MM.1S (cell line): ENCODE data around the gene HMG20A.

Experiments used
- DNase-seq: peaks from one replicate; pipeline ENCODE4 v3.0.0-alpha.2; 2015
- H2AFZ ChIP-seq: fragments of 300-600 bp; sonication (generic); 2 replicates; pipeline ENCODE4 v1.6.0; 2016; ENCODE audit warnings: antibody characterized with exemption, low read length
- H3F3A ChIP-seq: fragments of 300-600 bp; sonication (generic); 2 replicates; pipeline ENCODE4 v1.6.1; 2016; ENCODE audit warnings: mild to moderate bottlenecking, antibody characterized with exemption, low read length, moderate library complexity, mixed read lengths; ENCODE audit not compliant: insufficient read depth
- H3K27ac ChIP-seq: fragments of 300-600 bp; sonication (generic); 2 replicates; pipeline ENCODE4 v1.5.1; 2016; ENCODE audit warnings: mild to moderate bottlenecking, low read length
- H3K27me3 ChIP-seq: fragments of 300-600 bp; sonication (generic); replicated peaks from 2 replicates; pipeline ENCODE4 v1.6.0; 2016; ENCODE audit warnings: low read length; ENCODE audit not compliant: insufficient read depth
- H3K36me3 ChIP-seq: fragments of 300-600 bp; sonication (generic); replicated peaks from 2 replicates; pipeline ENCODE4 v1.6.1; 2016; ENCODE audit warnings: mild to moderate bottlenecking, low read length, mixed read lengths; ENCODE audit not compliant: insufficient read depth
- H3K4me1 ChIP-seq: fragments of 300-600 bp; sonication (generic); 2 replicates; pipeline ENCODE4 v1.6.1; 2016; ENCODE audit warnings: low read length, mixed read lengths
- H3K4me2 ChIP-seq: fragments of 300-600 bp; sonication (generic); 2 replicates; pipeline ENCODE4 v1.6.0; 2016; ENCODE audit warnings: low read depth, low read length
- H3K4me3 ChIP-seq: fragments of 300-600 bp; sonication (generic); 2 replicates; pipeline ENCODE4 v1.5.1; 2016; ENCODE audit warnings: low read length, mixed read lengths
- H3K79me2 ChIP-seq: fragments of 300-600 bp; sonication (generic); 2 replicates; pipeline ENCODE4 v1.6.1; 2016; ENCODE audit warnings: mixed run types, low read length, mixed read lengths
- H3K9ac ChIP-seq: fragments of 300-600 bp; sonication (generic); 2 replicates; pipeline ENCODE4 v1.6.1; 2016; ENCODE audit warnings: low read length, mixed read lengths
- H3K9me2 ChIP-seq: fragments of 300-600 bp; sonication (generic); replicated peaks from 2 replicates; pipeline ENCODE4 v1.6.1; 2016; ENCODE audit warnings: mild to moderate bottlenecking, low read length, mixed read lengths; ENCODE audit not compliant: insufficient read depth
- H3K9me3 ChIP-seq: fragments of 300-600 bp; sonication (generic); replicated peaks from 2 replicates; pipeline ENCODE4 v1.6.1; 2016; ENCODE audit warnings: mild to moderate bottlenecking, low read length, mixed read lengths; ENCODE audit not compliant: insufficient read depth
- H4K20me1 ChIP-seq: fragments of 300-600 bp; sonication (generic); 2 replicates; pipeline ENCODE4 v1.6.1; 2016; ENCODE audit warnings: mild to moderate bottlenecking, low read length, moderate library complexity, mixed read lengths; ENCODE audit not compliant: insufficient read depth
- EZH2 ChIP-seq: fragments of 300-600 bp; sonication (generic); optimal IDR thresholded peaks from 2 replicates; pipeline ENCODE3; 2017; ENCODE audit warnings: low read depth, mild to moderate bottlenecking, antibody characterized with exemption, low read length, mixed read lengths
- EZH2phosphoT487 ChIP-seq: fragments of 300-600 bp; sonication (generic); IDR thresholded peaks from 2 replicates; pipeline ENCODE4 v1.6.1; 2018; ENCODE audit warnings: antibody characterized with exemption, low read length
- TF ChIP-seq, protein P1 (sequence below): fragments of 300-600 bp; sonication (generic); IDR thresholded peaks from 2 replicates; pipeline ENCODE4 v1.5.1; 2016; ENCODE audit warnings: antibody characterized with exemption, low read length, mixed read lengths

Gene HMG20A

DNA sequence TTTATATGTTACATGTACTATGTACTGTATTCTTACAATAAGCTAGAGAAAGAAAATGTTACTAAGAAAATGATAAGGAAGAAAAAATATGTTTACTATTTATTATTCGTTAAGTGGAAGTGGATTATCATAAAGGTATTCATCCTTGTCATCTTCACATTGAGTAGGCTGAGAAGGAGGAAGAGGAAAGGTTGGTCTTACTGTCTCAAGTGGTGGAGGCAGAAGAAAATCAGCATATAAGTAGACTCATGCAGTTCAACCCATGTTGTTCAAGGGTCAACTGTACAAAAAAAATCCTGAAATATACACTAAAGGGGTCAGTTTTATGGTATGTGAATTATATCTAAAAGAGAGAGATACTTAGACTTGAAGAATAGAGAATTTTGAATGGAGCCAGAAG is 5.7 kb downstream of the HMG20A start:
- Histone ChIP-seq H3K4me3 (no peak overlapping the region), H4K20me1 (no peaks in the 10 kb centered on the region), H2AFZ (no peak overlapping the region), H3K9ac (no peak overlapping the region), H3F3A (no peaks in the 10 kb centered on the region), H3K4me2 (no peak overlapping the region), H3K27ac (no peak overlapping the region), H3K79me2 (peaks cover 83% of the 10 kb centered on the region), H3K4me1 (0 out of 2 replicates have a peak, but pooled peaks cover 5% of the 10 kb centered on the region), H3K9me3 (no peaks in the 10 kb centered on the region), H3K27me3 (no peaks in the 10 kb centered on the region), H3K9me2 (no peaks in the 10 kb centered on the region), H3K36me3 (no peaks in the 10 kb centered on the region)
- TF ChIP-seq EZH2 (no peak), EZH2phosphoT487 (no peak)
- TF ChIP-seq, protein P1, sequence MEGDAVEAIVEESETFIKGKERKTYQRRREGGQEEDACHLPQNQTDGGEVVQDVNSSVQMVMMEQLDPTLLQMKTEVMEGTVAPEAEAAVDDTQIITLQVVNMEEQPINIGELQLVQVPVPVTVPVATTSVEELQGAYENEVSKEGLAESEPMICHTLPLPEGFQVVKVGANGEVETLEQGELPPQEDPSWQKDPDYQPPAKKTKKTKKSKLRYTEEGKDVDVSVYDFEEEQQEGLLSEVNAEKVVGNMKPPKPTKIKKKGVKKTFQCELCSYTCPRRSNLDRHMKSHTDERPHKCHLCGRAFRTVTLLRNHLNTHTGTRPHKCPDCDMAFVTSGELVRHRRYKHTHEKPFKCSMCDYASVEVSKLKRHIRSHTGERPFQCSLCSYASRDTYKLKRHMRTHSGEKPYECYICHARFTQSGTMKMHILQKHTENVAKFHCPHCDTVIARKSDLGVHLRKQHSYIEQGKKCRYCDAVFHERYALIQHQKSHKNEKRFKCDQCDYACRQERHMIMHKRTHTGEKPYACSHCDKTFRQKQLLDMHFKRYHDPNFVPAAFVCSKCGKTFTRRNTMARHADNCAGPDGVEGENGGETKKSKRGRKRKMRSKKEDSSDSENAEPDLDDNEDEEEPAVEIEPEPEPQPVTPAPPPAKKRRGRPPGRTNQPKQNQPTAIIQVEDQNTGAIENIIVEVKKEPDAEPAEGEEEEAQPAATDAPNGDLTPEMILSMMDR = no peak
- no peak for DNase-seq

DNA sequence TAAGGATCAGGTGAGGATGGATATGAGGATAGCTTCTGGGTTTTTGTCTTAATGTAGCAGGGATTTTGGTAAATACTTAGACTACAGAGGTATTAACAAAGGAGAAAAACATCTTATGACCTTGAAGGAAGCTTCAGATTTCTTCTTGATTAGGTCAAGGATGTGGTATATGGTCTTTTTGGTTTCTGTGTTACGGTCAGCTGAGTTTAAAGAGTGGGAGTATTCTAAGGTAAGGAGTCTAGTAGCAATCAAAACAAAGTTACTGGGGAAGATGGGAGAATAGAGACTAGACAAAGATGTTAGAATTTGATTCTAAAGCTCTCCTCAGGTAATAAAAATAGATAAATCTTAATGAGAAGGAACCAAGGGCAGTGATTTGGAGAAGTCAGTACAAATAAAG is 6.2 kb downstream of the HMG20A start:
- no peak overlapping the region for H2AFZ ChIP-seq
- peaks cover 80% of the 10 kb centered on the region for H3K79me2 ChIP-seq
- TF ChIP-seq, protein P1 = no peak
- TF ChIP-seq EZH2phosphoT487 = no peak
- TF ChIP-seq EZH2 = no peak
- H3K36me3 ChIP-seq = no peaks in the 10 kb centered on the region
- H3K4me3 ChIP-seq = no peak overlapping the region
- H3K9me2 ChIP-seq = no peaks in the 10 kb centered on the region
- H3K9me3 ChIP-seq = no peaks in the 10 kb centered on the region
- no peak overlapping the region for H3K4me2 ChIP-seq
- no peak overlapping the region for H3K27ac ChIP-seq
- no peaks in the 10 kb centered on the region for H4K20me1 ChIP-seq
- H3F3A ChIP-seq = no peaks in the 10 kb centered on the region
- no peak overlapping the region for H3K9ac ChIP-seq
- no peaks in the 10 kb centered on the region for H3K27me3 ChIP-seq
- DNase-seq = no peak
- 0 out of 2 replicates have a peak, but pooled peaks cover 3% of the 10 kb centered on the region for H3K4me1 ChIP-seq

DNA sequence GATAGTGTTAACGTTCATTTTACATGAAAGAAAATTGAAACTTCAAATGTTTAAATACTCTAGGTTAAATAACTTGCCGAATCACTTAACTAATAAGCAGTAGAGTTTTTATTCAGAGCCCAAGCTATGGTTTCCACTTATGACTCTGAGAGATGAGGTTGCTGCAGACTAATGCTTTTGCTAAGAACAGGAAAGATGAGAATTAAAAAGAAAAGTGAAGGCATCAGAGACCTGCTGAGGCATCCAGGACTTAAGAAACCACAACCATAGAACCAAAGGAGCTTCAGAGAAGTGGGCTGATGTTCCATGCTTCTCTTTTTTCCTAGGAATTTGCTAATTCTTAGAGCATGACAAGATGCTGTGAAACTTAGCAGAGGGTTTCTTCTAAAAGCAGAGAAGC is 9.5 kb downstream of the HMG20A start:
- Histone ChIP-seq H3K9me2 (no peaks in the 10 kb centered on the region), H3K27me3 (no peaks in the 10 kb centered on the region), H3K4me2 (no peak overlapping the region), H3K4me3 (no peak overlapping the region), H3K4me1 (no peaks in the 10 kb centered on the region), H3F3A (no peaks in the 10 kb centered on the region), H3K27ac (no peak overlapping the region), H3K36me3 (no peaks in the 10 kb centered on the region), H4K20me1 (no peaks in the 10 kb centered on the region), H3K9ac (no peak overlapping the region), H2AFZ (no peak overlapping the region), H3K79me2 (peaks cover 49% of the 10 kb centered on the region), H3K9me3 (no peaks in the 10 kb centered on the region)
- no peak for DNase-seq
- TF ChIP-seq EZH2 (no peak), EZH2phosphoT487 (no peak)
- TF ChIP-seq, protein P1 = no peak
